Mesothelial cell of epicardium (in vitro differentiated cells): ENCODE data around the gene SDK1. TPM values are rescaled to one million over a fixed set of nuclear protein-coding genes. Genes with fewer than 3 reads are reported as not detected.
A peak's percentile ranks its signal among the peaks of the same experiment; 100 is the strongest.

Source experiments
- DNase-seq, 2 experiments: peaks; one replicate each; pipeline ENCODE4 v3.0.0; 2021; ENCODE audit warnings: low spot score in 2 of 2; ENCODE audit not compliant: unreplicated experiment in 2 of 2
- H3K27ac Mint-ChIP-seq: 2 replicates; pipeline ENCODE4 v1.8.0; 2021; ENCODE audit warnings: mixed read lengths
- H3K27me3 Mint-ChIP-seq: 2 replicates; pipeline ENCODE4 v1.8.0; 2021; ENCODE audit warnings: low read depth, mixed read lengths
- H3K36me3 Mint-ChIP-seq: 2 replicates; pipeline ENCODE4 v1.8.0; 2021; ENCODE audit warnings: mixed read lengths
- H3K4me1 Mint-ChIP-seq: 2 replicates; pipeline ENCODE4 v1.8.0; 2021; ENCODE audit warnings: mixed read lengths
- H3K4me3 Mint-ChIP-seq: 2 replicates; pipeline ENCODE4 v1.8.0; 2021; ENCODE audit warnings: mild to moderate bottlenecking, moderate library complexity, mixed read lengths
- H3K9me3 Mint-ChIP-seq: 2 replicates; pipeline ENCODE4 v1.8.0; 2021; ENCODE audit warnings: mixed read lengths
- total RNA-seq: library from RNA; stranded (reverse); gene quantifications from 3 replicates; pipeline ENCODE4 v1.2.1, GENCODE V29; 2021
- TF ChIP-seq, protein P1 (sequence below): fragments of 200-600 bp; sonication (generic); IDR thresholded peaks from one replicate; pipeline ENCODE4 v1.5.0; 2021; ENCODE audit warnings: antibody characterized with exemption; ENCODE audit not compliant: unreplicated experiment

SDK1 gene
- total RNA-seq, 1 donor from 2014 or later, result 12.8 TPM

DNA sequence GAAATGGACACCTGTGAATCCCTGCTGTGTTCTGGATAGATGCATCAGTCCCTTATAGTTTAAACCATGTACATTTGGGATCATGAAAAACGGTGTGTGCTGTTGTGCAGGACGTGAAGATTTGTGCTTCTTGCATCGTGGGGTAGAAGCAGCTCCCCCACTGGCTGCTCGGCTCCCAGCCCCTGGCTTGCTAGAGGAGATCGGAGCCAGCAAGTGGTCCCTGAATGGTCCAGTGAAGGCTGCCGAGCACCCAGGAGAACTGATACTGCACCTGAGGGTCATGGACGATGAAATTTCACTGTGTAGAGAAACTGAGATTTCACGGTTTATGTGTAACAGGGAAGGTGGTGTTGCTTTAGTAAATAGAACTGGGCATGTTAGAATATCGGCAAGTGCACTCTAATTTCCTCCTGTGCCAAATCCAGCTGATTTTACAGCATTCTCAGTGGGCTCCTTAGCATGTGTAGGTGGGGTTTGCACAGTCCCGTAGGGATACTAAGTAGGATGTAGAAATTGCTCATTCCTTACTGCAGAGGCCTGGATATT is 726.0 kb downstream of the SDK1 start:
- TF ChIP-seq, protein P1, sequence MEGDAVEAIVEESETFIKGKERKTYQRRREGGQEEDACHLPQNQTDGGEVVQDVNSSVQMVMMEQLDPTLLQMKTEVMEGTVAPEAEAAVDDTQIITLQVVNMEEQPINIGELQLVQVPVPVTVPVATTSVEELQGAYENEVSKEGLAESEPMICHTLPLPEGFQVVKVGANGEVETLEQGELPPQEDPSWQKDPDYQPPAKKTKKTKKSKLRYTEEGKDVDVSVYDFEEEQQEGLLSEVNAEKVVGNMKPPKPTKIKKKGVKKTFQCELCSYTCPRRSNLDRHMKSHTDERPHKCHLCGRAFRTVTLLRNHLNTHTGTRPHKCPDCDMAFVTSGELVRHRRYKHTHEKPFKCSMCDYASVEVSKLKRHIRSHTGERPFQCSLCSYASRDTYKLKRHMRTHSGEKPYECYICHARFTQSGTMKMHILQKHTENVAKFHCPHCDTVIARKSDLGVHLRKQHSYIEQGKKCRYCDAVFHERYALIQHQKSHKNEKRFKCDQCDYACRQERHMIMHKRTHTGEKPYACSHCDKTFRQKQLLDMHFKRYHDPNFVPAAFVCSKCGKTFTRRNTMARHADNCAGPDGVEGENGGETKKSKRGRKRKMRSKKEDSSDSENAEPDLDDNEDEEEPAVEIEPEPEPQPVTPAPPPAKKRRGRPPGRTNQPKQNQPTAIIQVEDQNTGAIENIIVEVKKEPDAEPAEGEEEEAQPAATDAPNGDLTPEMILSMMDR, result no peak
- no peak overlapping the region for H3K27ac Mint-ChIP-seq
- no peaks in the 10 kb centered on the region for H3K27me3 Mint-ChIP-seq
- no peaks in the 10 kb centered on the region for H3K36me3 Mint-ChIP-seq
- no peaks in the 10 kb centered on the region for H3K9me3 Mint-ChIP-seq
- peaks cover 8% of the 10 kb centered on the region for H3K4me1 Mint-ChIP-seq
- peak in 1 of 2 experiments; percentile 9 for DNase-seq
- H3K4me3 Mint-ChIP-seq, result no peak overlapping the region

DNA sequence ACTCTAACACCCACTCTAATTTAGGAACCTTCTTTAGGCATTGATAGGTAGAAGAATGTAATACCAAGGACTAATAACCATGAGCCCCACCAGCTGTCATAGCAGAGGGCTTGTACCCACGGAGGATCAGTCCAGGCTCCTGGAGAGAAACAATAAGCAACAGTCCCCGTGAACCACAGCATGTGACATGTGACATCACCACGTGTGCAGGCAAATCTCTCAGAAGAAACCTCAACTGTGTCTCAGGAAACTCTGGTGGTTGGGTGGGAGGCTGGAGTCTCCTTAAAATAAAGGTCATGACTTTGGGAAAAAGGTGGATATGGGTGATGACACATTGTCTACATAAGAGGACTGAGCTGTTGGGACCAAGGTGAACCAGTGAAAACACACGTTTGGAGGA is 727.2 kb downstream of the SDK1 start:
- no peak for DNase-seq
- TF ChIP-seq, protein P1, result no peak
- no peaks in the 10 kb centered on the region for H3K27me3 Mint-ChIP-seq

DNA sequence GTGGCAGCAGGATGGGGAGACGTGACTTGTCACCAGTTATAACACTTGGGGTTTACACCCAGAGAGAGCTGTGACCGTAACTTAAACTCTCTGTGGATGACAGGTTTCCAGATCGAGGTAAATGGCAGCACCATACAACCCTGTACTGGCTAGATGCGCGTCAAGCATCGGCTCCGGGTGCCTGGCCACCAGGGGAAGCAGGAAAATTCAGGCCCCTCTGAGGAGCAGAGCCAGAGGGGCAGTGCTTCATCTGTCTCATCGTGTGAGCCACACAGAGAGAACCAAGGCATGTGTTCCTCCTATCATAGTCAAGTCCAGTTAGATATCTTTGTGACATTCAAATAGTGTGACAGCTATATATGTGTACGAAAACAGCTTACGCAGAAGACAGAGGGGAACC is 728.9 kb downstream of the SDK1 start:
- no peaks in the 10 kb centered on the region for H3K27me3 Mint-ChIP-seq
- H3K27ac Mint-ChIP-seq, result no peak overlapping the region
- TF ChIP-seq, protein P1, result no peak
- peaks cover 11% of the 10 kb centered on the region for H3K9me3 Mint-ChIP-seq
- no peak for DNase-seq
- H3K4me3 Mint-ChIP-seq, result no peak overlapping the region
- H3K36me3 Mint-ChIP-seq, result no peaks in the 10 kb centered on the region
- H3K4me1 Mint-ChIP-seq, result no peaks in the 10 kb centered on the region

More for the DNA sequence above, 727.2 kb downstream of the SDK1 start:
- Mint-ChIP-seq H3K36me3 (no peaks in the 10 kb centered on the region), H3K4me1 (peaks cover 8% of the 10 kb centered on the region), H3K4me3 (no peak overlapping the region), H3K27ac (no peak overlapping the region), H3K9me3 (peaks cover 7% of the 10 kb centered on the region)

DNA sequence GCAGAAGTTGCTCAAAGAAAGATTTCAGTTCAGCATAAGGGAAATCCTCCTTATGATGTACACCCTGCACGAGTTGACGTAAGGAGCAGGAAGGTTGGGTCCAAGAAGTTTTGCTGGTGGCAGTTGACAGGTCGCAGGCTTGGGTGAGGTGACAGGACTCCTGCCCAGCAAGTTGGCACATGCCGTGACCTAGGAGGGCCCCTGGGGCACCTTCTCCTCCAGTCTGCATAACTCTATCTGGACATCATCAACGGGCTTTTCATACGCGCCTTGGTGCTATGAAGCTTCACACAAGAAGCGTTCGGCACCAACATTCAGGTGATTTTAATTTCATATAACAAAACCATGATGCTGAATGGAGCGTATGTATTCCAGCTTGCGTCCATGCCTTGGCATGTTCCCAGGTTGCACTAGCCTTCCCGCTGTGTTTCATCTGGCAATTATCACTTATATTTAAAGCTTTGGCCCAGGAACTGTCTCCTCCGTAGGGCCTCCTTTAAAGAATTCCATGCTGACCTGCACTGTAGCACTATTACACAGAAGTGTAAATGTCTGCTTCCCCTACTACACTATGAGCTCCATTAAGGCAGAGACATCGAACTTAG is 729.4 kb downstream of the SDK1 start:
- Mint-ChIP-seq H3K4me3 (no peak overlapping the region), H3K36me3 (no peaks in the 10 kb centered on the region), H3K27me3 (no peaks in the 10 kb centered on the region), H3K4me1 (peaks cover 3% of the 10 kb centered on the region), H3K9me3 (peaks cover 11% of the 10 kb centered on the region), H3K27ac (no peak overlapping the region)
- TF ChIP-seq, protein P1, result no peak
- DNase-seq, result no peak

DNA sequence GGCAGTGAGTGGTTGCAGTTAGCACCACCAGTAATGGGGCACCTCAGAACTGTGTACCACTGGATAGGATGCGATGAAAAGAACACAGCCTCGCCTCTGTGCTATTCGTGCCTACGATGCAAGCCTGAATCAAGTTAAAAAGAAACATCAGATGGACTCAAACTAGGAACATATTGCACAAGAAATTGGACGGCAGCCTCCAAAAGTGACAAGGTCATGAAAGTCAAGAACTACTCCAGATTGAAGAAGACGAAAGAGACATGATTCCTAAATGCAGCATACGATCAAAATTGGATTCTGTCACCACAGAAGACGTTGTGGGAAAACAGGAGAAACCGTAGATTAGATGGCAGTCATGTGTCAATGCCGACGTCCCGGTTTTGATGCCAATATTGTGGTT is 732.9 kb downstream of the SDK1 start:
- Mint-ChIP-seq H3K27ac (no peak overlapping the region), H3K36me3 (no peaks in the 10 kb centered on the region), H3K27me3 (no peaks in the 10 kb centered on the region), H3K4me3 (no peak overlapping the region), H3K9me3 (peaks cover 11% of the 10 kb centered on the region), H3K4me1 (peaks cover 3% of the 10 kb centered on the region)
- TF ChIP-seq, protein P1, result no peak
- DNase-seq, result no peak
